Psoas muscle (tissue), 8 donors: Measurements from ENCODE around the gene CTIF. TPM values are rescaled to one million over a fixed set of nuclear protein-coding genes. Genes with fewer than 3 reads are reported as not detected.

Source experiments
- ATAC-seq, 4 donors: fragments of 200-7000 bp; cut with Tn5 transposase; one replicate each; pipeline ENCODE4 v1.9.1; 2020; ENCODE audit warnings: moderate library complexity in 3 of 4, mild to moderate bottlenecking in 2 of 4
- DNase-seq, 2 donors: peaks; one replicate each; pipeline ENCODE4 v3.0.0-alpha.2; 2020
- H3K27ac ChIP-seq: fragments of 200-600 bp; one replicate; pipeline ENCODE4 v1.8.0; 2022
- H3K27me3 ChIP-seq, 3 donors: fragments of 200-600 bp in 1 of 3; one replicate each; pipeline versions ENCODE4 v1.6.1 to v1.8.0; 2013 to 2022; ENCODE audit warnings: low read length in 2 of 3, mild to moderate bottlenecking in 2 of 3, moderate library complexity in 1 of 3; ENCODE audit not compliant: insufficient read depth in 3 of 3
- H3K36me3 ChIP-seq, 2 donors: fragments of 200-600 bp in 1 of 2; one replicate each; pipeline versions ENCODE4 v1.6.1 to v1.8.0; 2013 to 2022; ENCODE audit warnings: low read depth in 1 of 2, mild to moderate bottlenecking in 1 of 2, moderate library complexity in 1 of 2; ENCODE audit not compliant: insufficient read depth in 1 of 2
- H3K4me1 ChIP-seq: fragments of 200-600 bp; one replicate; pipeline ENCODE4 v1.8.0; 2022
- H3K4me3 ChIP-seq: fragments of 200-600 bp; one replicate; pipeline ENCODE4 v1.8.0; 2022; ENCODE audit warnings: mild to moderate bottlenecking
- H3K9me3 ChIP-seq: fragments of 200-600 bp; one replicate; pipeline ENCODE4 v1.8.0; 2022
- CTCF ChIP-seq: fragments of 200-600 bp; IDR thresholded peaks from one replicate; pipeline ENCODE4 v1.8.0; 2022; ENCODE audit warnings: antibody characterized with exemption
- WGBS, 3 donors: extraction: QIAGEN DNeasy Blood & Tissue Kit; methylation state at CpG; one replicate each; pipeline versions ENCODE4 v1.1.6 to v1.1.7; 2013; 5-methylcytosine and 5-hydroxymethylcytosine counted together
- intact Hi-C, 2 donors: fragments of 100-400 bp; cut with DNase I; formaldehyde crosslinking; loops; one replicate each; pipeline versions ENCODE4 v1.11.0 to v1.14.2; 2022
- polyA plus RNA-seq, 3 donors: library from polyadenylated mRNA; stranded (reverse); fragments of 200-250 nt; gene quantifications; one replicate each; pipeline ENCODE4 v1.2.3, GENCODE V29; 2013
- total RNA-seq, 4 donors: library from RNA; stranded (reverse); fragmentation: NEBNext Ultra II Directional in 2 of 4; extraction: Animal tissue kit (Norgen Biotek cat#: 25700) in 2 of 4; gene quantifications; one replicate each; pipeline versions ENCODE4 v1.2.1 to v1.2.4, GENCODE V29; 2021 to 2023
- donor health status: healthy with polysubstance abuse.
- donor health status: DM: no; HTN: no; CAD: no; lungs with moderate emphysema.
- donor health status: Bipolar disorder and iron deficiency.
- donor health status: healthy.
- donor health status: DM: yes; HTN: yes; CAD: no.
- donor health status: DM: no; HTN: no; CAD: no.
- donor health status: DM: no; HTN: no; CAD: no.
- donor health status: DM: yes; HTN: yes; CAD: no.

The CTIF gene
- total and polyA plus RNA-seq, 7 donors, result 11.3 to 40.5 (median 26.9) TPM

- Histone ChIP-seq H3K36me3 (peaks cover 0 to 15% of the 10 kb centered on the region in 2 donors), H3K4me3 (no peak overlapping the region), H3K27me3 (no peaks in the 10 kb centered on the region), H3K9me3 (no peaks in the 10 kb centered on the region), H3K27ac (no peak overlapping the region), H3K4me1 (peaks cover 6% of the 10 kb centered on the region)
- DNase-seq (peak in 1 of 2 donors; percentile 56), ATAC-seq (peak; percentile 88 to 94 (median 90))
- intact Hi-C loops, result no loop called here
- no peak for TF ChIP-seq CTCF
- 62 to 83% (median 72%) methylated on average over 5 of the region's 5 CpGs for WGBS, 3 donors
These were observed 276.9 kb downstream of the CTIF start for GRCh38 chr18:48815581-48816324.

- Histone ChIP-seq H3K27ac (no peak overlapping the region), H3K36me3 (peaks cover 0 to 15% of the 10 kb centered on the region in 2 donors), H3K4me1 (peaks cover 6% of the 10 kb centered on the region), H3K4me3 (no peak overlapping the region), H3K27me3 (no peaks in the 10 kb centered on the region), H3K9me3 (no peaks in the 10 kb centered on the region)
- no peak for TF ChIP-seq CTCF
- peak in 1 of 2 donors; percentile 26 for DNase-seq
- intact Hi-C loops, result no loop called here
- no peak for ATAC-seq
- WGBS, 3 donors, result 81 to 83% (median 83%) methylated on average over 7 of the region's 7 CpGs
These were observed 277.7 kb downstream of the CTIF start for GRCh38 chr18:48816554-48816953.

- ATAC-seq (no peak), DNase-seq (peak in 1 of 2 donors; percentile 46)
- Histone ChIP-seq H3K27ac (no peak overlapping the region), H3K9me3 (no peaks in the 10 kb centered on the region), H3K27me3 (no peaks in the 10 kb centered on the region), H3K4me3 (no peak overlapping the region), H3K4me1 (peaks cover 6% of the 10 kb centered on the region), H3K36me3 (peaks cover 0 to 15% of the 10 kb centered on the region in 2 donors)
- 94 to 97% (median 96%) methylated on average over 17 of the region's 17 CpGs for WGBS, 3 donors
- intact Hi-C loops, result no loop called here
- no peak for TF ChIP-seq CTCF
These were observed 278.2 kb downstream of the CTIF start for GRCh38 chr18:48817021-48817461.

- DNase-seq, result peak in 1 of 2 donors; percentile 30
- 84 to 87% (median 86%) methylated on average over 18 of the region's 18 CpGs for WGBS, 3 donors
- peaks cover 7% of the 10 kb centered on the region for H3K9me3 ChIP-seq
- H3K4me1 ChIP-seq, result peaks cover 6% of the 10 kb centered on the region
- no peak overlapping the region for H3K4me3 ChIP-seq
- TF ChIP-seq CTCF, result no peak
- H3K27ac ChIP-seq, result no peak overlapping the region
- H3K27me3 ChIP-seq, result no peaks in the 10 kb centered on the region
- intact Hi-C loops, result no loop called here
- no peak for ATAC-seq
- peaks cover 0 to 15% of the 10 kb centered on the region in 2 donors for H3K36me3 ChIP-seq
These were observed 279.8 kb downstream of the CTIF start for GRCh38 chr18:48818329-48819254.
